GM19438 (cell line): Measurements from ENCODE around the gene ANKRD13D.

Experiments used
- ATAC-seq: cut with Tn5 transposase; IDR thresholded peaks from one replicate; pipeline ENCODE4 v1.9.1; 2021; ENCODE audit warnings: low read depth; ENCODE audit not compliant: unreplicated experiment

ANKRD13D gene

DNA sequence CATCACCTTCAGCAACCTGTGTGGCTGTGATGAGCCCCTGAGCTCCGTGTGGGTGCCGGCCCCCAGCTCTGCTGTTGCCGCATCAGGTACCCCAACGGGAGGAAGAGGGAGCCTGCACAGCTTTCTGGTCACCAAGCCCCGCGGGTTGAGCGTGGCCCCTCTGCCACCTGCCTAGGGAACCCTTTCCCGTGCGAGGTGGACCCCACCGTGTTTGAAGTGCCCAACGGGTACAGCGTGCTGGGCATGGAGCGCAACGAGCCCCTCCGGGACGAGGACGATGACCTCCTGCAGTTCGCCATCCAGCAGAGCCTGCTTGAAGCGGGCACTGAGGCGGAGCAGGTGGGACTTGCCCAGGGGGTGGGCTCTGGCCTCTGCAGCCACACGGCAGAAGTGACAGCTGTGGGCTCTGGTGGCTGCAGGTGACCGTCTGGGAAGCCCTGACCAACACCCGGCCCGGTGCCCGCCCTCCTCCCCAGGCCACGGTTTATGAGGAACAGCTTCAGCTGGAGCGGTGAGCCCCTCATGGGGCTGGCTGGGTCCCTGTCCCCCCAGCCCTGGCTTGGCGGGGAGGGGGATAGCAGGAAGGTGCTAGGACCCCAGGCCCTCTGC, 12.3 kb downstream of the ANKRD13D start:
- ATAC-seq = no peak

DNA sequence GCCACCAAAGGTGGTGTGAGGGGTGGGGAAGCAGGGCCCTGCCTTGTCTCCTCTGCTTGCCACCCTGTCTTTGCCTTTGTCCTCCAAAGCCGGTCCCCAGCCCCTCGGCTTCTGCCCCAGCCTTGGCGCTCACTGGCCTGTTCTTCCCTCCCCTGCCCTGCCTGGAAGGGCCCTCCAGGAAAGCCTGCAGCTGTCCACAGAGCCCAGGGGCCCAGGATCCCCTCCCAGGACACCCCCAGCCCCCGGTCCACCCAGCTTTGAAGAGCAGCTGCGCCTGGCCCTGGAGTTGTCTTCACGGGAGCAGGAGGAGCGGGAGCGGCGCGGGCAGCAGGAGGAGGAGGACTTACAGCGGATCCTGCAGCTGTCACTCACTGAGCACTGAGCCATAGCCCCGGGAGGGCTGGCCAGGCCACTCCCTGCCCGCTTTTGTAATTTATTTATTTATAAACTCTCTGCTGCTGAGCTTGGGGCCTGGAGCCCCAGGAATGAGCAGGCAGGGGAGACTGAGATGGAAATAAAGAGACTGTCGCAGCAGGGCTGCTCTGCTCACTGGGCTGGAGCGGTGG, 12.9 kb downstream of the ANKRD13D start:
- no peak for ATAC-seq

DNA sequence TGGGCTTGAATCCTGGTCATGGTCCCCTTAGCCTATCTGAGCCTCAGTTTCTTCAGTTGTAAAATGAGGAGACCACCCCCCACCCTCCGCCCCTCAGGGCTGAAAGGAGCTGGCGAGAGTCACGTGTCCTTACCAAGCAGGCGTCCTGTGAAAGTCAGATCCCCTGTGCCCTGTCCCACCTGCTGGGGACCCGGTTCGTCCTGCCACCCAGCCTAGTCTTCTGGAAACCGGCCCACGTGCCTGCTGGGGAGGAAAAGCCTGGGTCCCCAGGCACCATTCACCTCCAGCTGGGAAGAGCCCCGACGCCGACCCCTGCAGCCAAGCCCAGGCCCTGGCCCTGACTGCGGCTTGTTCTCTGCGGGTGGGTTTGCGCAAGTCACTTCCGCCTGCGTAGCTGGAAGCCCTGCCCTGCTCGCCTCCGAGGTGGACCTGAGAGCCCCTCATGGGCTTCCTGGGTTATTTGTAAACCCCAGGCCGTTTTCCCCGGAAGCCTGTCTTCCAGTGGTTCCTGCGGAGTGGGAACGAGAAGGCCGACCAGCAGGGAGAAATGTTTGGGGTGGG, 13.5 kb downstream of the ANKRD13D start:
- no peak for ATAC-seq

DNA sequence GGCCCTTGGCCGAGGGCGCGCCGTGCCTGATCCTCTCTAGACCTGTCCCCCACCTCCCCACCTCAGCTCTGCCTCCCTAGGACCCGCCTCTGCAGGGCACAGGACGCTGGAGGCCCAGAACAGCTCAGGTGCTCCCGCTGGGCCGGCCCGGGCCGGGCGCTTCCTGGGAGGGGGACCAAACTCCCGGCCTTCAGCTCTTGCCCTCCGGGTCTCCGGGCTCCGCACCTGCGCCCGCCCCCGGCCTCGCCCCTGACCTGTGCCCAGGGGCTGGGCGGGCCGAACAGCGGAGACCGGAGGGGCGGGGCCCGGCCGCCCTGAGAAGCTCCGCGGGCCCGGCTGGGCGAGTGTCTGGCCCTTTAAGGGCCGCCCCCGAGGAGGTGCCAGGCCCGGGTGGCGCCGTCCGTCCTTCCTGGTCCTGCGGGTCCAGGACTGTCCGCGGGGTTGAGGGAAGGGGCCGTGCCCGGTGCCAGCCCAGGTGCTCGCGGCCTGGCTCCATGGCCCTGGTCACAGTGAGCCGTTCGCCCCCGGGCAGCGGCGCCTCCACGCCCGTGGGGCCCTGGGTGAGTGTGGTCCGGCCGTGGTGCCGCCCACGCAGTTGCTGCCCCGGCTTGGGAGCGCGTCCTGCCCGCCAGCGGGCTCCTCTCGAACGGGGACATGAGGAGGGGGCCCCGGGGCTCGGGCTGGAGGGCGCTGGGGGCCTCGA, 14.2 kb downstream of the ANKRD13D start, which contains the start of gene SSH3:
Gene SSH3 (plus strand): TSS at position 399 of the 703 bp plus-strand sequence. CDS start 96 bp downstream, at position 495.
- no peak for ATAC-seq

DNA sequence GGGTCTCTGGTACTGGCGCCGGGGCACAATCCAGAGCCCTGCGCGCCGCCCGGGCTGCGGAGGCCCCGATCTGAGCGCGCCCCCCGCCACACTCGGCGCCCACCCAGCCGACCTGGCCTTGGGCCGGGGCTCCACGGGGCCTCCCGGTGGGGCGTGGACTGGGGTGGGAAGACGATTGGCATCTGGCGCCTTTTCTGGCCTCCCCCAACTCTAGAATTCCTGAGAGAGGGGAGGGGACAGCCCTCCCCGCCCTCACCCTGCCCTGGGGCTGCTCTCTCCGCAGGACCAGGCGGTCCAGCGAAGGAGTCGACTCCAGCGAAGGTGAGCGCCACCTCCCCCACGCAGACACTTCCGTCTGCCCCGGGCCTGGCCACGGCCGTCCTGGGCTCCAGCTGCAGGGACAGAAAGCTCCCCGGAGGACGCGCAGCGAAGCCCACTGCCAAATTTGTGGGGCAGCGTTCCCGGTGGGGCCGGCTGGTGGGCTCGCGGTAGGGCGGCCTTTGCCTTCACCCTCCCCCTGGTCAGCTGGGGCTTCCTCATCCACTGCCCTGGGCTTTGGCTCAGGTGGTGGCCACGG, 14.8 kb downstream of the ANKRD13D start:
- ATAC-seq = no peak

DNA sequence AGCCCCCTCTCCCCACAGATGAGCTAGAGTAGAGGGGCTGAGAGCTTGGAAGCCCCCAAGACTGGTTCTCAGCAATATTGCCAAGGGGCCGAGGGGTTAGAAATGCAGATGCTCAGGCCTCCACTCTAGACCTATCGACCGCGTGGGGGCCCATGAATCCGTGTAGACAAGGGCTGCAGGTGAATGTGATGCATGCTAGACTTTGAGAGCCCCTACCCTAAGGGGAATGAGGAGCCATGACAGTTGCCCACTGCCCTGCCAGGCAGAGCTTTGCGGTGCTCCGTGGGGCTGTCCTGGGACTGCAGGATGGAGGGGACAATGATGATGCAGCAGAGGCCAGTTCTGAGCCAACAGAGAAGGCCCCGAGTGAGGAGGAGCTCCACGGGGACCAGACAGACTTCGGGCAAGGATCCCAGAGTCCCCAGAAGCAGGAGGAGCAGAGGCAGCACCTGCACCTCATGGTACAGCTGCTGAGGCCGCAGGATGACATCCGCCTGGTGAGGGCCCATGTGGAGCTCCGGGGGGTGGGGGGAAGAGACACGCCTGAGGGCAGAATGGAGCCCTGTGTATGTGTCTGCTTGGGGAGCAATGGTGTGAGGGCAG, 15.5 kb downstream of the ANKRD13D start:
- no peak for ATAC-seq

DNA sequence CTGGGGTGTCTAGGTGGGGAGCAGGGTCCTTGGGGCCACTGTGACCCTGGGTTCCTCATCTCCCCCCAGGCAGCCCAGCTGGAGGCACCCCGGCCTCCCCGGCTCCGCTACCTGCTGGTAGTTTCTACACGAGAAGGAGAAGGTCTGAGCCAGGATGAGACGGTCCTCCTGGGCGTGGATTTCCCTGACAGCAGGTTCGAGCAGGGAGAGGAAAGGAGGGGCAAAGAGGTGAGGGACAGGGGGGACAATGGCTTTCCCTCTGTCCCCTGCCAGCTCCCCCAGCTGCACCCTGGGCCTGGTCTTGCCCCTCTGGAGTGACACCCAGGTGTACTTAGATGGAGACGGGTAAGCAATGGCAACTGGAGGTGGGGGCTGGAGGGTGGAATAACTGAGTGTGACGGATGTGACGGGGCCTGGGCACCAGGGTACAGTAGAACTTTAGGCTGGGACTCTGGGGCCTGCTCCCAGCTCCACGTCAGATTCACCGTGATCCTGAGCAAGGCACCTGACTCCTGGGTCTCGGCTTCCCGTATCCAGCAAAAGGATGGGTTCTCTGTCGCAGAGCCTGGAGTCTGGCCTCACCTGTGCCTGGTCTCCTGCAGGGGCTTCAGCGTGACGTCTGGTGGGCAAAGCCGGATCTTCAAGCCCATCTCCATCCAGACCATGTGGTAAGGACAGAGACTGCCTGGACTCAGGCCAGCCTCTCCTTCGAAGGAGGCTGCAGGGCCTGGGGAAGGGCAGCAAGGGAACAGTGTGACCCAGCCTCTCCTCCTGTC, 17.9 kb downstream of the ANKRD13D start:
- no peak for ATAC-seq

DNA sequence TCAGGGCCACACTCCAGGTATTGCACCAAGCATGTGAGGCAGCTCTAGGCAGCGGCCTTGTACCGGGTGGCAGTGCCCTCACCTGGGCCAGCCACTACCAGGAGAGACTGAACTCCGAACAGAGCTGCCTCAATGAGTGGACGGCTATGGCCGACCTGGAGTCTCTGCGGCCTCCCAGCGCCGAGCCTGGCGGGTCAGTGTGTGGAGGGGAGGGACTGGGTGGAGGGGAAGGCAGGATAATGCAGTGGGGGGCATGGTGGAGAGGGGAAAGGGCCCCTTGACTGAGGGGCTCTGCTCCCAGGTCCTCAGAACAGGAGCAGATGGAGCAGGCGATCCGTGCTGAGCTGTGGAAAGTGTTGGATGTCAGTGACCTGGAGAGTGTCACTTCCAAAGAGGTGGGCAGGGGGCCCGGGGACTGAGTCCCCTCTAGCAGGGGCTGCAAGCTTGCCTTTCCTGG, 18.5 kb downstream of the ANKRD13D start:
- ATAC-seq = no peak

DNA sequence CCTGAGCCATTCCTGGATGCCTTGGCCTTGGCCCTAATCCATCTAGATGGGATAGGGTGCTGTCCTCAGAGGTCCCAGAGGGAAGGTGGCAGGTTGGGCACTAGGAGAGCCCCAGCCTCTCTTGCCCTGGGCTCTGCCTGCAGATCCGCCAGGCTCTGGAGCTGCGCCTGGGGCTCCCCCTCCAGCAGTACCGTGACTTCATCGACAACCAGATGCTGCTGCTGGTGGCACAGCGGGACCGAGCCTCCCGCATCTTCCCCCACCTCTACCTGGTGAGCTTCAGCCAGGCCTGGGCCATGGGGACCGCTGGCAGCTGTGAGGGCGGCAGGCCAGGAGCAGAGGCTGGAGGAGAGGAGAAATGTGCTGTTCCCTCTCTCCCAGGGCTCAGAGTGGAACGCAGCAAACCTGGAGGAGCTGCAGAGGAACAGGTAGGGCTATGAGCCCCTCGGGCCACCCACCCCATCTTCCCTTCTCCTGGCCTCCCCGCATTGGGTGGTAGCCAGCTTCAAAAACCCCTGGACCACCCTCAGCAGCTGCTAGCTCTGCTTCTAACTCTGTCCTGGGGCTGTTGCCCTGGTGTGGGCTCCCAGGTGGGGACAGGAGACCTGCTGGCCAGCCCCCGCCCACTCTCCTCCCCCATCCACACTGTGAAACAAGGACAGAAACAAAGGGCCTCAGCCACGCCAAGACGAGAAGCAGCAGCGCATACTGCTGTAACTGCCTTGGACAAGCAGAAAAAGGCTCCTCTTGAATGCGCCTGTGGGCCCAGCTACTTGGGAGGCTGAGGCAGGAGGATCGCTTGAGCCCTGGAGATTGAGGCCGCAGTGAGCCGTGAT, 19.1 kb downstream of the ANKRD13D start:
- ATAC-seq = no peak

DNA sequence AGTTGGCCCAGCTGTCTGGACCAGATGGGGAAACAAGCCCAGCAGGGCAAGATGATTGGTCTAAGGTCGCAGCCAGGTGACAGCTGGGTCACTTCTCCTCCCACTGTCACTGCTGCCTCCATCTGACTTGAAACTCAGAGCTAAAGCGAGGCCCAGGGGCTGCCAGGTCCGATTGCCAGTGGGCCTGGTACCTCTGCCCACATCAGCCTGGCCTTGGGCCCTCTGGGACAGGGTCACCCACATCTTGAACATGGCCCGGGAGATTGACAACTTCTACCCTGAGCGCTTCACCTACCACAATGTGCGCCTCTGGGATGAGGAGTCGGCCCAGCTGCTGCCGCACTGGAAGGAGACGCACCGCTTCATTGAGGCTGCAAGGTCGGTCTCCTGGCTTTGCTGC, 20.1 kb downstream of the ANKRD13D start:
- ATAC-seq = no peak

DNA sequence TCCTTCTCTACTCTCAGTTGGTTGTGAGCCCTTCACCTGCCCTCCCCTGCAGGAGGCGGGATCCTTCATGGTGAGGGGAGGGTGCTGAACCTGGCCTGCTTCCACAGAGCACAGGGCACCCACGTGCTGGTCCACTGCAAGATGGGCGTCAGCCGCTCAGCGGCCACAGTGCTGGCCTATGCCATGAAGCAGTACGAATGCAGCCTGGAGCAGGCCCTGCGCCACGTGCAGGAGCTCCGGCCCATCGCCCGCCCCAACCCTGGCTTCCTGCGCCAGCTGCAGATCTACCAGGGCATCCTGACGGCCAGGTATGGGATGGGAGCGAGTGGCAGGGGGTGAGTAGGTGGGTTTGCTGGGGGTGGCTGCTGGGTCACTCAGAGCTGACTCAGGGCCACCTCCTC, 20.6 kb downstream of the ANKRD13D start:
- no peak for ATAC-seq

DNA sequence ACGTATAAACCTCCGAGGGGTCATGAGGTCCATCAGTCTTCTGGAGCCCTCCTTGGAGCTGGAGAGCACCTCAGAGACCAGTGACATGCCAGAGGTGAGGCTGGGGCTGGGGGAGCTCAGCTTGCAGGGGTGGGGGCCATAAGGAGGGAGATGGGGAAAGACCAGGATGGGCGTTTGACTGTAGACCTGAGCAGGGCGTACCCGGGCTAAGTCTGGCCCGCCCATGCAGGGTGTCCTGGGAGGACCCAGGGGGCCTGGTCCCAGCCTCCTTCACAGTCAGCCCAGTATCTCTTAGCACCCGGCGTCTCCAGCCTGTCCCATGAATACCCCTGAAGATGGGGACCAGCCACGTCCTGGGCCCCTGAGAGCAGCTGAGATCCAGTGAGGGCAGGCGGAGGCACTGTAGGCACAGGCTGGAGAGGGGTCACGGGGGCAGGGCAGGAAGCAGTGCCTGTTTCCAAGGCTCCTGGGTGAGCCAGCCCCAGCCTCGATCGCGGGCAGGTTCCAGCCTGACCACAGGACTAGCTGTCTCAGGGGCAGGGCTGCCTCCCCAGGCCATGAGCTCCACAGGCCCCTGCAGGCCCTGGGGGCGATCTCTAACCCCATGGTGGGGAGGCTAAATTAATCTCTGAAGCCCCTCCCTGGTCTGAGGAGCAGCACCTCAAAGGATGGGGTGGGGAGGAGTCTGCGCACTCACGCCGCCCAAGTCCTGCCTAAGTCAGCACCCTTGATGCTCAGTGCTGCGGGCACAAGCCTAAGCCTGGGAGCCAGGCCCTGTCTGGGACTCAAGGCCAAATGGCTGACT, 21.3 kb downstream of the ANKRD13D start:
- ATAC-seq = no peak

DNA sequence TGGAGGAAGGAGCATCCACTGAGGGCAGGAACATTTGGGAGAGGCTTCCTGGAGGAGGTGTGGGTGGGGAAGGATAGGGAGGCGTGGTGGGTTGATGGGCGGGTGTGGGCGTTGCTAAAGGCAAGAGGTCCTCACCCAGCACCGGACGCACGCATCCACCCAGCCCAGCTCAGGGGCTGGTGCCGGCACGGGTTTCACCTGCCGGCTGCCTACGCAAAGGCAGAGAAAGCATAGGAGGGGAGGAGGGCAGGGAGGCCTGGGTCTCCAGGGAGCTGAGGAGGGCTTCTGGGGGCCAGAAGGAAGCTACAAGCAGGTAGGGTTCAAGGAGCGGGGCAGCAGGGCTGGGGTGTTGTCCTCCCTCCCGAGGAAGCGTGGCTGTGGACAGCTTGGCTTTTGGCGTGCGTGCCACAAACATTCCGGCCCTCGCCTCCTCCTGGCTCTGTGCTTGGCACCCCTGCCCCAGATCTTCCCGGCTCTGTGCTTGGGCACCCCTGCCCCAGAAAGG, 22.0 kb downstream of the ANKRD13D start:
- no peak for ATAC-seq

DNA sequence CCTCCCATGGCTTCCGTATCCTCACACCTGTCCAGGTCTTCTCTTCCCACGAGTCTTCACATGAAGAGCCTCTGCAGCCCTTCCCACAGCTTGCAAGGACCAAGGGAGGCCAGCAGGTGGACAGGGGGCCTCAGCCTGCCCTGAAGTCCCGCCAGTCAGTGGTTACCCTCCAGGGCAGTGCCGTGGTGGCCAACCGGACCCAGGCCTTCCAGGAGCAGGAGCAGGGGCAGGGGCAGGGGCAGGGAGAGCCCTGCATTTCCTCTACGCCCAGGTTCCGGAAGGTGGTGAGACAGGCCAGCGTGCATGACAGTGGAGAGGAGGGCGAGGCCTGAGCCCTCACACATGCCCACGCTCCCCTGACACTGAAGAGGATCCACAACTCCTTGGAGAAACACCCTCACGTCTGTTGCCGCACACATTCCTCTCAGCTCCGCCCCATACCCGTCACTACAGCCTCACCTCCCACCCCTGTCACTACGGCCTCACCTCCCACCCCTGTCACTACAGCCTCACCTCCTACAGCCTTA, 22.5 kb downstream of the ANKRD13D start:
- ATAC-seq = no peak

DNA sequence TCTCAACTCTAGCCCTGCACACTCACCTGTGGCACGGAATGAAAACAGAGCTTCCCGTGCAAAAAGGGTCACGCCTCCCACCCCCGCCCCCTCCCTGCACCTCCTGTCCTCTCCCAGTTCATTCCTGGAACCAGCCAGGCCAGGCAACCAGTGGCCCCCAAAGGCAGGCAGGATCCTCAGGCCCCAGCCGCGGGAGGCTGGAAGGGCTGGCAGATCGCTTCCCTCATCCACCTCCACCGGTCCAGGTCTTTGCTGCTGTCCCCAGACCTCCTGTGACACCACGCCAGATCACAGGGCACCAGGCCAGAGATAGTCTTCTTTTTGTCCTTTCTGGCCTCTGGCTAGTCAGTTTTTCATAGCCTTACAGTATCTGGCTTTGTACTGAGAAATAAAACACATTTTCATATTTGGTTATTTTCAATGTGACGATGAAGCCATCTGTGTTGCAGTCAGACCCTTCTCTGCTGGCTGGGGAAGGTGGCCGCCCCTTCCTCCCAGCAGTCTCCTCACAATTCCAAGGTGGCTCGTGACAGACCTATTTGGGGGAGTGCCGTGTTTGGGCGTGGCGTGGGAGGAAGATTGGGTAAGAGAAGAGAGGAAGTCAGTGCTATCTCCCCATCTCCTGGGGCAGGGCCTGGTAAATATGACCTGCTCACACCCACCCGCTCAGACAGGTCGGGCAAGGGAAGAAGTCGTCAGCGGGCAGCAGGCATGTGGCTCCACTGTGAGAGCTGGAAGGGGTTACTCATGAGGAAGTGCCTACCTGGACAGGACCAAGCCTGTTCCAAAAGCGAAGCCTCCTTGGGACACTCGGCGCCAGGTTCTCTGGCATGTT, 23.3 kb downstream of the ANKRD13D start:
- ATAC-seq = no peak

DNA sequence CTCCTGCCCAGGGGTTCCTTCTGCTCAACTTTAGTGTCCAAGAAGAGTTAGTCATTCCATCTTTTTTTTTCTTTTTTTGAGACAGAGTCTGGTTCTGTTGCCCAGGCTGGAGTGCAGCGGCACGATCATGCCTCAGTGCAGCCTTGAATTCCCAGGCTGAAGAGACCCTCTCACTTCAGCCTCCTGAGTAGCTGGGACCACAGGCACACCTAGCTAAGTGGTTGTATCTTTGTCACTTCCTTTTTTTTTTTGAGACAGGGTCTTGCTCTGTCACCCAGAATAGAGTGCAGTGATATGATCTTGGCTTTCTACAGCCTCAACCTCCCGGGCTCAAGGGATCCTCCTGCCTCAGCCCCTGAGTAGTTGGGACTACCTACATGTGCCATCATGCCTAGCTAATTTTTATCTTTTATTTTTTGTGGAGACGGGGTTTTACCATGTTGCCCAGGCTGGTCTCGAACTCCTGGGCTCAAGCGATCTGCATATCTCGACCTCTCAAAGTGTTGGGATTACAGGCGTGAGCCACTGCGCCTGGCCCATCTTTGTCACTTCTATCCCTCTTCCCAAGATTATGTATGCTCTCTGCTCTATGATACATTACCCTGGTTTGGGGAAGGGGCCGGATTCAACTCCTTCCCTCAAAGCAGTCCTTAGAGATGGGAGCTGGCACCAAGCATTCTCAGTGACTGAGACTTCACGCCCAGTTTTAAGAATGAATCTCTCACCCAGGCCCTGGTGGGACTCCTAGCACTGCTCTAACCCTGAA, 24.2 kb downstream of the ANKRD13D start:
- no peak for ATAC-seq
